ENCODE results near the gene ELOVL6.

DNA sequence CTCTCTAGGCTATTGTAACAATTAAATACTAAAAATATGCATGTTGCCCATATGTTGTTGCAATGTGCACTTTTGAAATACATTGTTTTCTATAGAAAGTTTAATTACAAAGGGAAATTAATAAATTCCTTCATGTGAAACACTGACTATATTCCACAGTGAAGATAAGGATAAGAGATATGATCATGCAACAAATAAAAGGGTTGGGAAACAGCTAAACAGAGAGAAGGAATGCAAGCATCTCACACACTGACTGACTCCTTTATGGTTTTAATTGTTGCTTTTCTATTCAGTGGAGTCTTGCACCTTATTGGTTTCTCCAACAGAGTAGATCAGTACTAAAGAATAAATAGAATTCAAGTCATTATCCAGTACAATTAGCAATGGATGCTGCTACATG is 37.8 kb downstream of the ELOVL6 start:
- TF ChIP-seq, protein P1, sequence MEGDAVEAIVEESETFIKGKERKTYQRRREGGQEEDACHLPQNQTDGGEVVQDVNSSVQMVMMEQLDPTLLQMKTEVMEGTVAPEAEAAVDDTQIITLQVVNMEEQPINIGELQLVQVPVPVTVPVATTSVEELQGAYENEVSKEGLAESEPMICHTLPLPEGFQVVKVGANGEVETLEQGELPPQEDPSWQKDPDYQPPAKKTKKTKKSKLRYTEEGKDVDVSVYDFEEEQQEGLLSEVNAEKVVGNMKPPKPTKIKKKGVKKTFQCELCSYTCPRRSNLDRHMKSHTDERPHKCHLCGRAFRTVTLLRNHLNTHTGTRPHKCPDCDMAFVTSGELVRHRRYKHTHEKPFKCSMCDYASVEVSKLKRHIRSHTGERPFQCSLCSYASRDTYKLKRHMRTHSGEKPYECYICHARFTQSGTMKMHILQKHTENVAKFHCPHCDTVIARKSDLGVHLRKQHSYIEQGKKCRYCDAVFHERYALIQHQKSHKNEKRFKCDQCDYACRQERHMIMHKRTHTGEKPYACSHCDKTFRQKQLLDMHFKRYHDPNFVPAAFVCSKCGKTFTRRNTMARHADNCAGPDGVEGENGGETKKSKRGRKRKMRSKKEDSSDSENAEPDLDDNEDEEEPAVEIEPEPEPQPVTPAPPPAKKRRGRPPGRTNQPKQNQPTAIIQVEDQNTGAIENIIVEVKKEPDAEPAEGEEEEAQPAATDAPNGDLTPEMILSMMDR (IDR thresholded peaks at IDR 0.05; ENCODE audit: poor library complexity) = no peak
- no peak for TF ChIP-seq EZH2 (IDR thresholded peaks at IDR 0.05; ENCODE audit: borderline replicate concordance)

All from hepatocyte (in vitro differentiated cells).